Thyroid gland (tissue), 4 donors: ENCODE data around the gene ABR. TPM values are rescaled to one million over a fixed set of nuclear protein-coding genes. Genes with fewer than 3 reads are reported as not detected.

Experiments used
- DNase-seq, 2 donors: peaks; one replicate each; pipeline ENCODE4 v3.0.0-alpha.2; 2019
- H3K27ac ChIP-seq, 3 donors: fragments of 200-600 bp; sonication (generic); 1 replicate in 2 of 3; 2 replicates in 1 of 3; pipeline ENCODE4 v1.5.1; 2016 to 2019; ENCODE audit warnings: mild to moderate bottlenecking in 1 of 3, moderate library complexity in 1 of 3
- H3K27me3 ChIP-seq: fragments of 200-600 bp; sonication (generic); one replicate; pipeline ENCODE4 v1.5.1; 2019
- H3K36me3 ChIP-seq, 2 donors: fragments of 200-600 bp; sonication (generic); one replicate each; pipeline ENCODE4 v1.5.1; 2016 to 2019
- H3K4me1 ChIP-seq, 2 donors: fragments of 200-600 bp; sonication (generic); one replicate each; pipeline ENCODE4 v1.5.1; 2017 to 2019
- H3K4me3 ChIP-seq, 3 donors: fragments of 200-600 bp; sonication (generic); replicated peaks in 1 of 3; 1 replicate in 2 of 3; 2 replicates in 1 of 3; pipeline ENCODE4 v1.5.1; 2016; ENCODE audit warnings: mild to moderate bottlenecking in 1 of 3
- H3K9me3 ChIP-seq: fragments of 200-600 bp; sonication (generic); one replicate; pipeline ENCODE4 v1.5.1; 2017
- POLR2A ChIP-seq, 2 donors: fragments of 450-650 bp; IDR thresholded peaks; one replicate each; pipeline ENCODE4 v1.6.1; 2017; ENCODE audit warnings: antibody characterized with exemption in 2 of 2, mild to moderate bottlenecking in 2 of 2, moderate library complexity in 1 of 2
- WGBS, 2 donors: methylation state at CpG; one replicate each; pipeline ENCODE4 v1.1.5; 2017; 5-methylcytosine and 5-hydroxymethylcytosine counted together
- intact Hi-C: fragments of 100-400 bp; cut with DNase I; formaldehyde crosslinking; loops from one replicate; pipeline ENCODE4 v1.15.1; 2023
- total RNA-seq, 4 donors: library from RNA; depleted of rRNA; stranded (reverse); fragments of >200 nt; gene quantifications; one replicate each; pipeline ENCODE4 v1.2.3, GENCODE V29; 2016
- TF ChIP-seq, protein P1 (sequence below), 6 experiments: fragments of 200-600 bp in 3 of 6; fragments of 450-650 bp in 3 of 6; sonication (generic) in 3 of 6; IDR thresholded peaks; one replicate each; pipeline ENCODE4 v1.5.1; 2016 to 2019; ENCODE audit warnings: antibody characterized with exemption in 6 of 6, mild to moderate bottlenecking in 2 of 6, inconsistent platforms in 1 of 6, moderate library complexity in 1 of 6

ABR gene
- total RNA-seq = 10 to 100 TPM; 23.7 to 33.7 (median 31.5) TPM

DNA sequence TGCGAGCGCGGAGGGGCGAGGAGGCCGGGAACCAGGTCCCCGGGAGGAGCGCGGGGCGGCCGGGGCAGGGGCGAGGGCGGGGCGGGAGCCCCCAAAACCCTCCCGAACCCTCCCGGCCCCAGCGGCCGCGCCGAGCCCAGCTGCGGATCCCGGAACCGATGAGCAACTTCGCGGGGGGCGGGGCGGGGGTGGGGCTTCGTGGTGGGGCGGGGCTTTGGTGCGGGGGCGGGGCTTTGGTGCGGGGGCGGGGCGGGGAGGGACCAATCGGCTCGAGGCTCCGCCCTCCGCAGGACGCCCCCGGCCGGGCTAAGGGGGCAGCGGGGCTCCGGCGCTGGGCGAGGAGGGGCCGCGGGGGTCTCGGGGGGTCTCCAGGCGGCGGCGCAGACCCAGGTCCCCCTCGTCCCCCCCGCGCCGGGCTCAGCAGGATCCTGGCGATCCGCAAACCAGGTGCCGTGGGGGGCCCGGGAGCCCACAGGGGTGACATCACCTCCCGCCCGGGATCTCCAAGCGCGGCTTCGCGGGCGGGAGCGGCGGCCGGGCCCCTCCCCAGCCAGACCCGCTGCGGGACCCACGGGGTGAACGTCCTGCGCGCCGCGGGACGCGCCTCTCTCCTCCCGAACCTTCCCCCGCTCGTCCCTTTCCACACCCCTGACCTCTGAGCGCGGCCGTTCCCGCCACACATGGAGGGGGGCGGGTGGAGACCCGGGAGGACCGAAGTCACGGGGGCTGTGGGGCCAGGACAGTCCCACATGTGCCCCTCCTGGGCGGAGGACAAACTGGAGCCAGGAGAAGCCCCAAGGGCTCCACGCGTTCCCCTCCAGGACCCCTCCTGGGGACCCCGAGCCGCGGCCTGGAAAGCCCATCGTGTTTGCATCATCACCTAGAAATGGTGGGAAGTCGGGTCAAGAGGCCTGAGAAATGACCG, at the start of gene ABR:
Gene ABR (minus strand): TSS at position 164 of the 925 bp plus-strand sequence. CDS start 254 bp downstream, outside the sequence.
- no peak for DNase-seq
- TF ChIP-seq, protein P1, sequence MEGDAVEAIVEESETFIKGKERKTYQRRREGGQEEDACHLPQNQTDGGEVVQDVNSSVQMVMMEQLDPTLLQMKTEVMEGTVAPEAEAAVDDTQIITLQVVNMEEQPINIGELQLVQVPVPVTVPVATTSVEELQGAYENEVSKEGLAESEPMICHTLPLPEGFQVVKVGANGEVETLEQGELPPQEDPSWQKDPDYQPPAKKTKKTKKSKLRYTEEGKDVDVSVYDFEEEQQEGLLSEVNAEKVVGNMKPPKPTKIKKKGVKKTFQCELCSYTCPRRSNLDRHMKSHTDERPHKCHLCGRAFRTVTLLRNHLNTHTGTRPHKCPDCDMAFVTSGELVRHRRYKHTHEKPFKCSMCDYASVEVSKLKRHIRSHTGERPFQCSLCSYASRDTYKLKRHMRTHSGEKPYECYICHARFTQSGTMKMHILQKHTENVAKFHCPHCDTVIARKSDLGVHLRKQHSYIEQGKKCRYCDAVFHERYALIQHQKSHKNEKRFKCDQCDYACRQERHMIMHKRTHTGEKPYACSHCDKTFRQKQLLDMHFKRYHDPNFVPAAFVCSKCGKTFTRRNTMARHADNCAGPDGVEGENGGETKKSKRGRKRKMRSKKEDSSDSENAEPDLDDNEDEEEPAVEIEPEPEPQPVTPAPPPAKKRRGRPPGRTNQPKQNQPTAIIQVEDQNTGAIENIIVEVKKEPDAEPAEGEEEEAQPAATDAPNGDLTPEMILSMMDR (IDR thresholded peaks at IDR 0.05) = no peak
- TF ChIP-seq POLR2A (IDR thresholded peaks at IDR 0.05) = no peak
- no peaks in the 10 kb centered on the region for H3K36me3 ChIP-seq
- H3K4me3 ChIP-seq = peak within 1 kb of the TSS in 1 of 3 donors; percentile 83
- peaks cover 14 to 50% of the 10 kb centered on the region in 2 donors for H3K4me1 ChIP-seq
- H3K9me3 ChIP-seq = no peaks in the 10 kb centered on the region
- WGBS, 2 donors = 10 to 26% methylated on average over 9 to 27 of the region's 98 CpGs
- H3K27me3 ChIP-seq = peaks cover 10% of the 10 kb centered on the region
- peak within 1 kb of the TSS in 2 of 3 donors; percentile 15 to 39 for H3K27ac ChIP-seq
- intact Hi-C loops = no loop called here

DNA sequence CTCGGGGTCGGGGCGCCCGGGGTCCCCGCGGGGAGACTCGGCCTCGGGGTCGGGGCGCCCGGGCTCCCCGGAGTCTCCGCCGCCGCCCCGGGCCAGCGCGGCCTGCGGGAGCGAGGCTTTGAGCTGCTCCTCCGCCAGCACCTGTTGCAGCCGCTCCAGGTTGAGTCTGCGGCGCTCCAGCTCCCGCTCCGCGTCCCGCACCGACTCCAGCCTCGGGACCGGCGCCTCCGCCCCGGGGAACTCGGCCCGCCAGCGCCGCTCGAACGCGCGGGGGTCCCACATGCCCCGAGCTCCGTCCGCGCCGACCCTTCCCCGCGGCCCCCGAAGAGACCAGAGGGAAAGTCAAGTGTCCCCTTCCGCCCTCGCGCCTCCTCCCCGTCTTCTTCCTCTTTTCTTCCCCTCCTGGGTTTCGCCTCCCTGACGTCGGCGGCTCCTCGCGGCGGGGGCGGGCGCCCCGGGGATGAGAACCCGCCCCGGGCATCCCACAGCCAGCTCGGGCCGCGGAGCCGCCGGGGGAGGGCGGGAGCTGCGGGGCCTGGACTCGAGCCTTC, 49.6 kb upstream of the ABR start:
- Histone ChIP-seq H3K9me3 (no peaks in the 10 kb centered on the region), H3K4me3 (peak overlapping the region in 2 of 3 donors; percentile 40 to 47), H3K36me3 (no peaks in the 10 kb centered on the region), H3K4me1 (peaks cover 7 to 24% of the 10 kb centered on the region in 2 donors), H3K27me3 (peaks cover 18% of the 10 kb centered on the region), H3K27ac (no peak overlapping the region)
- intact Hi-C loops = no loop called here
- TF ChIP-seq, protein P1 (IDR thresholded peaks at IDR 0.05) = no peak
- TF ChIP-seq POLR2A (IDR thresholded peaks at IDR 0.05) = peak in 1 of 2 donors; percentile 21
- WGBS, 2 donors = 0% methylated on average over 2 to 14 of the region's 74 CpGs
- DNase-seq = peak; percentile 28

DNA sequence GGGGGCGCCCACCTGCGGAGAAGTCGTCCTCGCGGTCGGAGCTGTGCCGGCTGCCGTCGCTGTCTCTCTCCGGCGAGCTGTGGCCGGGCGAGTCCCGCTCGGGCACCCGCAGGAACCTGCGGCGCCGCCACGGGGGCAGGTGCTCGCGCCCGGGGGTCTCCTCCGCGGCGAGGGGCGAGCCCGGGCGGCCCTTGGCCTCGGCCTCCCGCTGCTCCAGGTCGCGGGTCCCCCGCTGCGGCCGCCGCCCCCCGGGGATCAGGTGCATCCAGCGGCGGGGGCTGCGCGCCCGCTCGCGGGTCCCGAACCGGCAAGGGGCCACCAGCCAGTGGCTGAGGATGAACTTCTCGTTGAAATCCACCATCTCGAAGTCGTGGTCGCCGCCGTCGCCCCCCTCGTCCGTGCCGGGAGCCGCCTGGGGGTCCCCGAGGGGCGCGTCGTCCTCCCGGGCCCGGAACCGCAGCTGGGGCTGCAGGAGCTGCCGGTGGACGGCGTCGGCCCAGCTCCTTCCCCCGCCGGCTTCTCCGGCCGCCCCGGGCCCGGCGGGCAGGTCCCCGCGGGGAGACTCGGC, 49.1 kb upstream of the ABR start:
- WGBS, 2 donors = 0 to 2% methylated on average over 7 to 10 of the region's 79 CpGs
- H3K27ac ChIP-seq = no peak overlapping the region
- no peaks in the 10 kb centered on the region for H3K9me3 ChIP-seq
- no peaks in the 10 kb centered on the region for H3K36me3 ChIP-seq
- H3K4me3 ChIP-seq = peak overlapping the region in 1 of 3 donors; percentile 40
- H3K4me1 ChIP-seq = peaks cover 7 to 24% of the 10 kb centered on the region in 2 donors
- peaks cover 18% of the 10 kb centered on the region for H3K27me3 ChIP-seq
- TF ChIP-seq, protein P1 (IDR thresholded peaks at IDR 0.05) = no peak
- TF ChIP-seq POLR2A (IDR thresholded peaks at IDR 0.05) = no peak
- intact Hi-C loops = no loop called here
- no peak for DNase-seq

DNA sequence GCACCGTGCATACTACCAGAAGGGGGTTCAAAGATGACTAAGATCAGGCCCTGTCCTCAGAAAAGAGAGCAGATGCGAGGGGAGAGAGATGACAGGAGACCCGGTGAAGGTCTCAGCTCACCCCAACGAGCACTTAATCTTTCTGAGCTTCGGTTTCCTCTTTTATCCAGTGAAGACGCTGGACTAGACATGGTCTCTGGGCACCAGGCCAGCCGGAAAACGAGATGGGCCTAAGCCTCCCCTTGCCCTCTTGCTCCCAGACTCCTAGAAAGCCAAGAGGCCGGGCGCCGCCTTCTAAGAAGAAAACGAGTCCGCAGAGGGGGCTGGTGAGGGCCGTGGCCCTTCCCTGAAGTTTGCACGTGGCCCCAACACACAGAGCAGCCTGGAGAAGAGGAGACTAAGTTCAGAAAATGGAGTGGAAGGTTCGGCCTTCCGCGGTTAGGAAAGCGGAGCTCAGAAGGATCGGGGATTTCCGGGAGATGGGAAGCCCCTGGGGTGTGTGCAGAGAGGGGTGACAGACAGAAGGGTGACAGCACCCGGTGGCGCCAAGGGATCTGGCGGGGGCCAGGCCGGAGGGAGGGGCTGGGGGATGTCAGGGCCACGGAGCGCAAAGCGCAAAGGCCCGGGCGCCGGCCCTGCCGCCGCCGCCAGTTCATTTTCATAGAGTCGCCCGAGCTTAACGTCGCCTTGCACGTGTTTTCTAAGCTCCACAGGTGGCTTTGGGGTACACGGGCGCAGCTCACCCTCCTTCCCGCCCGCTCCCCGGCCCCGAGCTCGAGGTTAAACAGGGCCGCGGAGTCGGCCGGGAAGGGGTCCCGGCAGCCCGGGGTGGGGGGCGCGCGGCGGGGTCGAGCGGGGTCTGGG, 48.4 kb upstream of the ABR start:
- peak overlapping the region in 1 of 3 donors; percentile 40 for H3K4me3 ChIP-seq
- 16 to 23% methylated on average over 29 to 39 of the region's 58 CpGs for WGBS, 2 donors
- DNase-seq = no peak
- H3K9me3 ChIP-seq = no peaks in the 10 kb centered on the region
- no peak overlapping the region for H3K27ac ChIP-seq
- peaks cover 18% of the 10 kb centered on the region for H3K27me3 ChIP-seq
- no peak for TF ChIP-seq POLR2A (IDR thresholded peaks at IDR 0.05)
- TF ChIP-seq, protein P1 (IDR thresholded peaks at IDR 0.05) = no peak
- peaks cover 7 to 24% of the 10 kb centered on the region in 2 donors for H3K4me1 ChIP-seq
- no peaks in the 10 kb centered on the region for H3K36me3 ChIP-seq
- intact Hi-C loops = no loop called here
